ENCODE results near the gene UBE4A. TPM values are rescaled to one million over a fixed set of nuclear protein-coding genes. Genes with fewer than 3 reads are reported as not detected.

The UBE4A gene
- total and polyA plus RNA-seq, 2 donors (not counting 3 experiments of a cell fraction or from before 2014, with no cell fraction given) = 13.3 to 40.2 TPM

GRCh38 chr11:118341815-118342489 is 17.4 kb upstream of the UBE4A start:
- dilution Hi-C loops (cut with MboI; ENCODE audit: extremely low pct_ligation_motif_present, low sequenced_read_pairs) (no loop called here), intact Hi-C loops (cut with micrococcal nuclease) (no loop called here)
- H3K4me3 ChIP-seq (replicated peaks in 1 of 3; ENCODE audit: insufficient read depth in 1 of 3, low read depth in 1 of 3, low read length in 3 of 3) = no peak overlapping the region
- H3K9me3 ChIP-seq (replicated peaks; ENCODE audit: control insufficient read depth, insufficient read depth, low read length) = no peaks in the 10 kb centered on the region
- FAIRE-seq (no peak), DNase-seq (ENCODE audit: low read depth, low spot score) (no peak)
- H3K9me1 ChIP-seq (replicated peaks; ENCODE audit: control insufficient read depth, extremely low read depth, insufficient read depth, low read length) = no peaks in the 10 kb centered on the region
- BruUV-seq (replicated peaks) = no TSS peak
- no peak overlapping the region for H3K4me2 ChIP-seq (ENCODE audit: insufficient read depth, low read length)
- ChIA-PET CTCF (interaction anchor here (1.3 to 1.8 kb wide), 2 partner anchors 46 to 144 kb away, joined by 4 to 6 read pairs; no protein-coding TSS in a partner anchor), POLR2A (no interaction called here)
- H4K20me1 ChIP-seq (replicated peaks; ENCODE audit: control insufficient read depth, extremely low read depth, insufficient read depth, low read length) = no peaks in the 10 kb centered on the region
- no peaks in the 10 kb centered on the region for H3K79me2 ChIP-seq (ENCODE audit: control insufficient read depth, insufficient read depth, low read length)
- H3K27me3 ChIP-seq (ENCODE audit: control insufficient read depth in 2 of 2, insufficient read depth in 2 of 2, low read length in 2 of 2) = peaks cover 7 to 15% of the 10 kb centered on the region in 2 experiments
- H2AFZ ChIP-seq (ENCODE audit: low read depth, low read length) = no peak overlapping the region
- TF ChIP-seq MYC (IDR thresholded peaks at IDR 0.05; ENCODE audit: low read depth, low read length) = no peak
- no peak overlapping the region for H3K9ac ChIP-seq (replicated peaks; ENCODE audit: extremely low read depth, insufficient read depth, low read length)
- no peaks in the 10 kb centered on the region for H3K36me3 ChIP-seq (ENCODE audit: control insufficient read depth in 2 of 2, extremely low read depth in 1 of 2, insufficient read depth in 2 of 2, low read length in 2 of 2)
- H3K4me1 ChIP-seq (ENCODE audit: control insufficient read depth, extremely low read depth, insufficient read depth, low read length) = no peaks in the 10 kb centered on the region
- H3K27ac ChIP-seq (ENCODE audit: insufficient read depth, low read depth, low read length) = no peak overlapping the region

- FAIRE-seq = no peak
- Histone ChIP-seq H3K27me3 (ENCODE audit: control insufficient read depth in 2 of 2, insufficient read depth in 2 of 2, low read length in 2 of 2) (peaks cover 7 to 20% of the 10 kb centered on the region in 2 experiments), H3K36me3 (ENCODE audit: control insufficient read depth in 2 of 2, extremely low read depth in 1 of 2, insufficient read depth in 2 of 2, low read length in 2 of 2) (no peaks in the 10 kb centered on the region), H3K27ac (ENCODE audit: insufficient read depth, low read depth, low read length) (no peak within 1 kb of the TSS), H3K9me3 (replicated peaks; ENCODE audit: control insufficient read depth, insufficient read depth, low read length) (no peaks in the 10 kb centered on the region), H3K4me1 (ENCODE audit: control insufficient read depth, extremely low read depth, insufficient read depth, low read length) (no peaks in the 10 kb centered on the region), H2AFZ (ENCODE audit: low read depth, low read length) (no peak within 1 kb of the TSS), H3K9me1 (replicated peaks; ENCODE audit: control insufficient read depth, extremely low read depth, insufficient read depth, low read length) (no peaks in the 10 kb centered on the region), H3K4me3 (replicated peaks in 1 of 3; ENCODE audit: insufficient read depth in 1 of 3, low read depth in 1 of 3, low read length in 3 of 3) (no peak within 1 kb of the TSS), H3K79me2 (ENCODE audit: control insufficient read depth, insufficient read depth, low read length) (no peaks in the 10 kb centered on the region), H3K4me2 (ENCODE audit: insufficient read depth, low read length) (no peak within 1 kb of the TSS), H4K20me1 (replicated peaks; ENCODE audit: control insufficient read depth, extremely low read depth, insufficient read depth, low read length) (no peaks in the 10 kb centered on the region), H3K9ac (replicated peaks; ENCODE audit: extremely low read depth, insufficient read depth, low read length) (no peak within 1 kb of the TSS)
- ChIA-PET POLR2A (no interaction called here), CTCF (interaction anchor here (1.3 to 1.8 kb wide), 2 partner anchors 47 to 144 kb away, joined by 4 to 6 read pairs; no protein-coding TSS in a partner anchor)
- BruUV-seq (replicated peaks) = no TSS peak
- dilution Hi-C loops (cut with MboI; ENCODE audit: extremely low pct_ligation_motif_present, low sequenced_read_pairs) (no loop called here), intact Hi-C loops (cut with micrococcal nuclease) (no loop called here)
- no peak for TF ChIP-seq JUN (IDR thresholded peaks at IDR 0.05; ENCODE audit: borderline replicate concordance, insufficient read depth, insufficient read length, low read depth)
- no peak for TF ChIP-seq CTCF (IDR thresholded peaks at IDR 0.05; ENCODE audit: extremely low read depth in 1 of 2, insufficient read depth in 1 of 2, low read depth in 1 of 2, low read length in 2 of 2)
- TF ChIP-seq FOS (IDR thresholded peaks at IDR 0.05; ENCODE audit: borderline replicate concordance, insufficient read depth, low read length) = no peak
- TF ChIP-seq EZH2 (IDR thresholded peaks at IDR 0.05; ENCODE audit: borderline replicate concordance, low read depth, low read length, severe bottlenecking) = no peak
- TF ChIP-seq MYC (IDR thresholded peaks at IDR 0.05; ENCODE audit: low read depth, low read length) = no peak
- no peak for DNase-seq (ENCODE audit: low read depth, low spot score)
Measured at GRCh38 chr11:118342503-118343161, 16.8 kb upstream of the UBE4A start, which contains the start of gene CD3D. TSS of gene CD3D (minus strand) at chr11:118342705. CDS start at chr11:118342607, 98 bp downstream.

Data from endothelial cell of umbilical vein (primary cell).